Nephron progenitor cell (in vitro differentiated cells): Measurements from ENCODE around the gene AKAP12.

Source experiments
- DNase-seq: peaks from one replicate; pipeline ENCODE4 v3.0.0; 2021
- H3K27ac Mint-ChIP-seq: 2 replicates; pipeline ENCODE4 v1.8.0; 2021; ENCODE audit warnings: mild to moderate bottlenecking, moderate library complexity, mixed read lengths
- H3K27me3 Mint-ChIP-seq: 2 replicates; pipeline ENCODE4 v1.8.0; 2021; ENCODE audit warnings: mild to moderate bottlenecking, low read depth, mixed read lengths; ENCODE audit not compliant: poor library complexity
- H3K36me3 Mint-ChIP-seq: 2 replicates; pipeline ENCODE4 v1.8.0; 2021; ENCODE audit warnings: low read depth, mixed read lengths
- H3K4me1 Mint-ChIP-seq: 2 replicates; pipeline ENCODE4 v1.8.0; 2021; ENCODE audit warnings: mixed read lengths
- H3K4me3 Mint-ChIP-seq: 2 replicates; pipeline ENCODE4 v1.8.0; 2021; ENCODE audit warnings: mild to moderate bottlenecking, moderate library complexity, mixed read lengths
- H3K9me3 Mint-ChIP-seq: 2 replicates; pipeline ENCODE4 v1.8.0; 2021; ENCODE audit warnings: mild to moderate bottlenecking, moderate library complexity, mixed read lengths
- CTCF ChIP-seq: fragments of 200-600 bp; sonication (generic); IDR thresholded peaks from 2 replicates; pipeline ENCODE4 v1.5.0; 2021; ENCODE audit warnings: antibody characterized with exemption

AKAP12 gene

GRCh38 chr6:151357758-151358436 is 118.1 kb downstream of the AKAP12 start:
- Mint-ChIP-seq H3K27ac (no peak overlapping the region), H3K4me1 (peaks cover 6% of the 10 kb centered on the region)
- TF ChIP-seq CTCF: no peak

GRCh38 chr6:151358475-151358874 is 118.7 kb downstream of the AKAP12 start:
- no peak for TF ChIP-seq CTCF
- Mint-ChIP-seq H3K4me3 (no peak overlapping the region), H3K27me3 (peaks cover 5% of the 10 kb centered on the region), H3K36me3 (peaks cover 33% of the 10 kb centered on the region), H3K4me1 (peaks cover 6% of the 10 kb centered on the region), H3K9me3 (no peaks in the 10 kb centered on the region), H3K27ac (peak overlapping the region; percentile 80)
- no peak for DNase-seq

More at GRCh38 chr6:151357758-151358436, 118.1 kb downstream of the AKAP12 start:
- no peak for DNase-seq
- H3K27me3 Mint-ChIP-seq: peaks cover 5% of the 10 kb centered on the region
- H3K36me3 Mint-ChIP-seq: peaks cover 29% of the 10 kb centered on the region
- H3K4me3 Mint-ChIP-seq: no peak overlapping the region
- H3K9me3 Mint-ChIP-seq: no peaks in the 10 kb centered on the region

GRCh38 chr6:151359486-151359885 is 119.7 kb downstream of the AKAP12 start:
- peaks cover 4% of the 10 kb centered on the region for H3K27me3 Mint-ChIP-seq
- H3K27ac Mint-ChIP-seq: no peak overlapping the region
- no peak overlapping the region for H3K4me3 Mint-ChIP-seq
- H3K9me3 Mint-ChIP-seq: no peaks in the 10 kb centered on the region
- H3K4me1 Mint-ChIP-seq: peaks cover 6% of the 10 kb centered on the region
- no peak for DNase-seq
- TF ChIP-seq CTCF: no peak
- peaks cover 39% of the 10 kb centered on the region for H3K36me3 Mint-ChIP-seq

- H3K9me3 Mint-ChIP-seq: no peaks in the 10 kb centered on the region
- H3K4me1 Mint-ChIP-seq: peaks cover 6% of the 10 kb centered on the region
- H3K27me3 Mint-ChIP-seq: no peaks in the 10 kb centered on the region
- no peak for TF ChIP-seq CTCF
- H3K27ac Mint-ChIP-seq: no peak overlapping the region
- H3K4me3 Mint-ChIP-seq: no peak overlapping the region
- H3K36me3 Mint-ChIP-seq: peaks cover 62% of the 10 kb centered on the region
- no peak for DNase-seq
Measured at GRCh38 chr6:151365233-151365632, 125.5 kb downstream of the AKAP12 start.

GRCh38 chr6:151370509-151371078 is 130.8 kb downstream of the AKAP12 start:
- DNase-seq: no peak
- H3K4me3 Mint-ChIP-seq: no peak overlapping the region
- TF ChIP-seq CTCF: no peak
- H3K27me3 Mint-ChIP-seq: no peaks in the 10 kb centered on the region
- no peaks in the 10 kb centered on the region for H3K9me3 Mint-ChIP-seq
- H3K27ac Mint-ChIP-seq: no peak overlapping the region
- H3K36me3 Mint-ChIP-seq: peaks cover 61% of the 10 kb centered on the region
- peaks cover 24% of the 10 kb centered on the region for H3K4me1 Mint-ChIP-seq

GRCh38 chr6:151372164-151372563 is 132.4 kb downstream of the AKAP12 start:
- Mint-ChIP-seq H3K4me1 (peaks cover 24% of the 10 kb centered on the region), H3K4me3 (no peak overlapping the region), H3K36me3 (peaks cover 61% of the 10 kb centered on the region), H3K9me3 (peaks cover 13% of the 10 kb centered on the region), H3K27me3 (no peaks in the 10 kb centered on the region), H3K27ac (peak overlapping the region; percentile 82)
- TF ChIP-seq CTCF: no peak
- no peak for DNase-seq
